ENCODE measurements around the gene NT5M.
A peak's percentile ranks its signal among the peaks of the same experiment; 100 is the strongest.

The NT5M gene

GRCh38 chr17:17343896-17344506 is 40.8 kb downstream of the NT5M start:
- no peak for DNase-seq

GRCh38 chr17:17344507-17345293 is 41.5 kb downstream of the NT5M start:
- DNase-seq = no peak

GRCh38 chr17:17345294-17345597 is 42.1 kb downstream of the NT5M start:
- DNase-seq = no peak

GRCh38 chr17:17345686-17346427 is 42.7 kb downstream of the NT5M start:
- no peak for DNase-seq

- DNase-seq = peak; percentile 26 to 65 (median 49)
Measured at GRCh38 chr17:17346428-17347233, 43.5 kb downstream of the NT5M start.

GRCh38 chr17:17347234-17347955 is 44.2 kb downstream of the NT5M start:
- no peak for DNase-seq

GRCh38 chr17:17347956-17348871 is 45.0 kb downstream of the NT5M start:
- no peak for DNase-seq

- DNase-seq = no peak
Measured at GRCh38 chr17:17348872-17349723, 45.9 kb downstream of the NT5M start.

- DNase-seq = no peak
Measured at GRCh38 chr17:17349724-17350106, 46.5 kb downstream of the NT5M start.

- no peak for DNase-seq
Measured at GRCh38 chr17:17350491-17351355, 47.5 kb downstream of the NT5M start.

- DNase-seq = no peak
Measured at GRCh38 chr17:17351356-17351891, 48.3 kb downstream of the NT5M start.

GRCh38 chr17:17351901-17352781 is 49.0 kb downstream of the NT5M start:
- peak in 1 of 3 donors; percentile 8 for DNase-seq

GRCh38 chr17:17352836-17353624 is 49.9 kb downstream of the NT5M start:
- DNase-seq = no peak

- no peak for DNase-seq
Measured at GRCh38 chr17:17353625-17354484, 50.7 kb downstream of the NT5M start.

- peak; percentile 84 to 91 (median 90) for DNase-seq
Measured at GRCh38 chr17:17354560-17355349, 51.6 kb downstream of the NT5M start.
